Body of pancreas (tissue), 4 donors: ENCODE data around the gene CUL5.

Source experiments
- CTCF ChIP-seq, 7 experiments: fragments of 450-650 bp in 4 of 7; fragments of 200-600 bp in 3 of 7; sonication (generic) in 3 of 7; IDR thresholded peaks; one replicate each; pipeline ENCODE4 v1.5.1; 2016 to 2019; ENCODE audit warnings: antibody characterized with exemption in 7 of 7
- POLR2A ChIP-seq, 3 donors: fragments of 450-650 bp; IDR thresholded peaks; one replicate each; pipeline ENCODE4 v1.6.1; 2016; ENCODE audit warnings: antibody characterized with exemption in 3 of 3, mild to moderate bottlenecking in 2 of 3

- TF ChIP-seq CTCF (IDR thresholded peaks at IDR 0.05): no peak
- no peak for TF ChIP-seq POLR2A (IDR thresholded peaks at IDR 0.05)
These were observed 10.0 kb downstream of the CUL5 start for GRCh38 chr11:108018708-108019107.
